Activated CD4-positive, alpha-beta T cell treated with anti-CD3 and anti-CD28 coated beads for 4 hours (primary cell): ENCODE results near the gene EPS15.
"Not testable (repeated sequence)": the region's sequence is repeated elsewhere in the genome, so short reads cannot be mapped to it uniquely, and the experiment has no call there.

Experiments
- DNase-seq, 2 donors: peaks; one replicate each; pipeline ENCODE4 v3.0.0-alpha.2; 2020

The EPS15 gene

GRCh38 chr1:51463561-51463960, 55.5 kb downstream of the EPS15 start:
- no peak for DNase-seq

- DNase-seq: not testable (repeated sequence)
Measured at GRCh38 chr1:51462289-51462688, 56.8 kb downstream of the EPS15 start.

- no peak for DNase-seq
Measured at GRCh38 chr1:51454554-51454953, 64.5 kb downstream of the EPS15 start.

- no peak for DNase-seq
Measured at GRCh38 chr1:51453010-51453409, 66.1 kb downstream of the EPS15 start.

- DNase-seq: not testable (repeated sequence)
Measured at GRCh38 chr1:51448844-51449454, 70.1 kb downstream of the EPS15 start.

GRCh38 chr1:51445351-51446090, 73.5 kb downstream of the EPS15 start:
- DNase-seq: no peak

- DNase-seq: no peak
Measured at GRCh38 chr1:51444534-51445192, 74.4 kb downstream of the EPS15 start.

GRCh38 chr1:51444096-51444495, 75.0 kb downstream of the EPS15 start:
- no peak for DNase-seq

- DNase-seq: no peak
Measured at GRCh38 chr1:51443555-51443954, 75.5 kb downstream of the EPS15 start.

- DNase-seq: no peak
Measured at GRCh38 chr1:51442616-51443015, 76.5 kb downstream of the EPS15 start.

GRCh38 chr1:51442198-51442597, 76.9 kb downstream of the EPS15 start:
- no peak for DNase-seq

GRCh38 chr1:51439895-51440294, 79.2 kb downstream of the EPS15 start:
- no peak for DNase-seq

- DNase-seq: no peak
Measured at GRCh38 chr1:51439053-51439452, 80.0 kb downstream of the EPS15 start.

- not testable (repeated sequence) for DNase-seq
Measured at GRCh38 chr1:51437391-51437790, 81.7 kb downstream of the EPS15 start.

- no peak for DNase-seq
Measured at GRCh38 chr1:51435878-51436277, 83.2 kb downstream of the EPS15 start.

- DNase-seq: no peak
Measured at GRCh38 chr1:51433972-51434510, 85.0 kb downstream of the EPS15 start.

- no peak for DNase-seq
Measured at GRCh38 chr1:51433269-51433971, 85.6 kb downstream of the EPS15 start.

- DNase-seq: no peak
Measured at GRCh38 chr1:51432146-51432545, 86.9 kb downstream of the EPS15 start.

- DNase-seq: no peak
Measured at GRCh38 chr1:51427438-51427837, 91.6 kb downstream of the EPS15 start.

- DNase-seq: no peak
Measured at GRCh38 chr1:51425955-51426354, 93.1 kb downstream of the EPS15 start.

GRCh38 chr1:51425273-51425672, 93.8 kb downstream of the EPS15 start:
- DNase-seq: no peak

- DNase-seq: no peak
Measured at GRCh38 chr1:51423073-51423821, 95.8 kb downstream of the EPS15 start.
